HepG2 (cell line): Measurements from ENCODE around the gene CD248. TPM values are rescaled to one million over a fixed set of nuclear protein-coding genes. Genes with fewer than 3 reads are reported as not detected.

Experiments used
- ARNTL ChIP-seq: sonication (generic); formaldehyde crosslinking; IDR thresholded peaks from 2 replicates; pipeline ENCODE4 v1.4.0; 2020; ENCODE audit warnings: mild to moderate bottlenecking, missing genetic modification reagents
- ATF1 ChIP-seq: IDR thresholded peaks from 2 replicates; pipeline ENCODE4 v1.6.1; 2016; ENCODE audit warnings: mild to moderate bottlenecking, control low read depth
- NPAS2 ChIP-seq: sonication (generic); formaldehyde crosslinking; IDR thresholded peaks from 2 replicates; pipeline ENCODE4 v1.8.0; 2022; ENCODE audit warnings: mild to moderate bottlenecking, missing genetic modification reagents, borderline replicate concordance
- SKI ChIP-seq: fragments of 450-650 bp; IDR thresholded peaks from one replicate; pipeline ENCODE4 v1.6.1; 2018; ENCODE audit warnings: mild to moderate bottlenecking; ENCODE audit not compliant: partially characterized antibody
- XBP1 ChIP-seq: sonication (generic); formaldehyde crosslinking; IDR thresholded peaks from 2 replicates; pipeline ENCODE4 v1.5.0; 2020; ENCODE audit warnings: missing genetic modification reagents
- ZBTB10 ChIP-seq: sonication (generic); formaldehyde crosslinking; IDR thresholded peaks from 2 replicates; pipeline ENCODE4 v1.4.0; 2020; ENCODE audit warnings: missing genetic modification reagents, borderline replicate concordance
- ZBTB4 ChIP-seq: sonication (generic); formaldehyde crosslinking; IDR thresholded peaks from 2 replicates; pipeline ENCODE4 v1.4.0; 2020; ENCODE audit warnings: missing genetic modification reagents, mild to moderate bottlenecking, borderline replicate concordance
- ZFP36L2 ChIP-seq: sonication (generic); formaldehyde crosslinking; IDR thresholded peaks from 2 replicates; pipeline ENCODE4 v1.4.0; 2020; ENCODE audit warnings: missing genetic modification reagents
- ZNF331 ChIP-seq: sonication (generic); formaldehyde crosslinking; IDR thresholded peaks from 2 replicates; pipeline ENCODE4 v1.4.0; 2020; ENCODE audit warnings: missing genetic modification reagents
- ZNF761 ChIP-seq: sonication (generic); formaldehyde crosslinking; conservative IDR thresholded peaks from 2 replicates; pipeline ENCODE4 v1.4.0; 2020; ENCODE audit warnings: mild to moderate bottlenecking, missing genetic modification reagents
- ZNF773 ChIP-seq: sonication (generic); formaldehyde crosslinking; IDR thresholded peaks from 2 replicates; pipeline ENCODE4 v1.4.0; 2020; ENCODE audit warnings: missing genetic modification reagents, borderline replicate concordance
- ZSCAN20 ChIP-seq: sonication (generic); formaldehyde crosslinking; IDR thresholded peaks from 2 replicates; pipeline ENCODE4 v1.4.0; 2020; ENCODE audit warnings: missing genetic modification reagents, mild to moderate bottlenecking, borderline replicate concordance
- polyA plus RNA-seq, 8 experiments: library from polyadenylated mRNA; depleted of rRNA in 3 of 8; stranded (reverse) in 7 of 8; unstranded in 1 of 8; fragments of >200 nt; fragmentation: Illumina TruSeq in 4 of 8; extraction: Trizol in 4 of 8; gene quantifications; 2 replicates each; pipeline versions ENCODE4 v1.2.1 to v1.2.3, GENCODE V29; 2011 to 2016; ENCODE audit warnings: low read depth in 4 of 8, missing spikeins in 1 of 8, mixed read lengths in 1 of 8; ENCODE audit not compliant: insufficient read depth in 1 of 8
- total RNA-seq, 5 experiments: library from RNA; depleted of rRNA; stranded (reverse); fragments of >200 nt; fragmentation: Illumina TruSeq; extraction: Trizol; gene quantifications; 2 replicates each; pipeline ENCODE4 v1.2.3, GENCODE V29; 2016; ENCODE audit warnings: low read depth in 1 of 5
- TF ChIP-seq, protein P1 (sequence below): sonication (generic); formaldehyde crosslinking; IDR thresholded peaks from 2 replicates; pipeline ENCODE4 v1.4.0; 2020; ENCODE audit warnings: mild to moderate bottlenecking, missing genetic modification reagents
- TF ChIP-seq, protein P2 (sequence below): sonication (generic); formaldehyde crosslinking; IDR thresholded peaks from 2 replicates; pipeline ENCODE4 v1.5.0; 2020; ENCODE audit warnings: mild to moderate bottlenecking, missing genetic modification reagents
- TF ChIP-seq, protein P3 (sequence below): sonication (generic); formaldehyde crosslinking; IDR thresholded peaks from 2 replicates; pipeline ENCODE4 v1.8.0; 2022; ENCODE audit warnings: mild to moderate bottlenecking, missing genetic modification reagents, borderline replicate concordance

Gene CD248
- total and polyA plus RNA-seq, 2 of the 13 experiments (the other 11 are each of a cell fraction or from before 2014, with no cell fraction given): 0.25 to 0.35 TPM

GRCh38 chr11:66365711-66366619 is 49.1 kb upstream of the CD248 start (continued):
- TF ChIP-seq ZFP36L2 (CRISPR knock-in tag) (no peak), ZSCAN20 (CRISPR knock-in tag) (no peak), ZBTB10 (no peak), ZNF331 (CRISPR knock-in tag) (no peak), ZNF773 (CRISPR knock-in tag) (no peak), ZNF761 (CRISPR knock-in tag) (0 out of 2 replicates have a peak, but pooled peaks have one; percentile 50), ZBTB4 (CRISPR knock-in tag) (peak; percentile 17; the same call in 1 of the 2 replicates), ATF1 (0 out of 2 replicates have a peak, but pooled peaks have one; percentile 13), NPAS2 (CRISPR knock-in tag) (no peak), ARNTL (CRISPR knock-in tag) (no peak), SKI (no peak), XBP1 (CRISPR knock-in tag) (no peak)
- TF ChIP-seq, protein P1, sequence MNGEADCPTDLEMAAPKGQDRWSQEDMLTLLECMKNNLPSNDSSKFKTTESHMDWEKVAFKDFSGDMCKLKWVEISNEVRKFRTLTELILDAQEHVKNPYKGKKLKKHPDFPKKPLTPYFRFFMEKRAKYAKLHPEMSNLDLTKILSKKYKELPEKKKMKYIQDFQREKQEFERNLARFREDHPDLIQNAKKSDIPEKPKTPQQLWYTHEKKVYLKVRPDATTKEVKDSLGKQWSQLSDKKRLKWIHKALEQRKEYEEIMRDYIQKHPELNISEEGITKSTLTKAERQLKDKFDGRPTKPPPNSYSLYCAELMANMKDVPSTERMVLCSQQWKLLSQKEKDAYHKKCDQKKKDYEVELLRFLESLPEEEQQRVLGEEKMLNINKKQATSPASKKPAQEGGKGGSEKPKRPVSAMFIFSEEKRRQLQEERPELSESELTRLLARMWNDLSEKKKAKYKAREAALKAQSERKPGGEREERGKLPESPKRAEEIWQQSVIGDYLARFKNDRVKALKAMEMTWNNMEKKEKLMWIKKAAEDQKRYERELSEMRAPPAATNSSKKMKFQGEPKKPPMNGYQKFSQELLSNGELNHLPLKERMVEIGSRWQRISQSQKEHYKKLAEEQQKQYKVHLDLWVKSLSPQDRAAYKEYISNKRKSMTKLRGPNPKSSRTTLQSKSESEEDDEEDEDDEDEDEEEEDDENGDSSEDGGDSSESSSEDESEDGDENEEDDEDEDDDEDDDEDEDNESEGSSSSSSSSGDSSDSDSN: 0 out of 2 replicates have a peak, but pooled peaks have one; percentile 23
- TF ChIP-seq, protein P2, sequence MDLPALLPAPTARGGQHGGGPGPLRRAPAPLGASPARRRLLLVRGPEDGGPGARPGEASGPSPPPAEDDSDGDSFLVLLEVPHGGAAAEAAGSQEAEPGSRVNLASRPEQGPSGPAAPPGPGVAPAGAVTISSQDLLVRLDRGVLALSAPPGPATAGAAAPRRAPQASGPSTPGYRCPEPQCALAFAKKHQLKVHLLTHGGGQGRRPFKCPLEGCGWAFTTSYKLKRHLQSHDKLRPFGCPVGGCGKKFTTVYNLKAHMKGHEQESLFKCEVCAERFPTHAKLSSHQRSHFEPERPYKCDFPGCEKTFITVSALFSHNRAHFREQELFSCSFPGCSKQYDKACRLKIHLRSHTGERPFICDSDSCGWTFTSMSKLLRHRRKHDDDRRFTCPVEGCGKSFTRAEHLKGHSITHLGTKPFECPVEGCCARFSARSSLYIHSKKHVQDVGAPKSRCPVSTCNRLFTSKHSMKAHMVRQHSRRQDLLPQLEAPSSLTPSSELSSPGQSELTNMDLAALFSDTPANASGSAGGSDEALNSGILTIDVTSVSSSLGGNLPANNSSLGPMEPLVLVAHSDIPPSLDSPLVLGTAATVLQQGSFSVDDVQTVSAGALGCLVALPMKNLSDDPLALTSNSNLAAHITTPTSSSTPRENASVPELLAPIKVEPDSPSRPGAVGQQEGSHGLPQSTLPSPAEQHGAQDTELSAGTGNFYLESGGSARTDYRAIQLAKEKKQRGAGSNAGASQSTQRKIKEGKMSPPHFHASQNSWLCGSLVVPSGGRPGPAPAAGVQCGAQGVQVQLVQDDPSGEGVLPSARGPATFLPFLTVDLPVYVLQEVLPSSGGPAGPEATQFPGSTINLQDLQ (CRISPR knock-in tag): 0 out of 2 replicates have a peak, but pooled peaks have one; percentile 44
- TF ChIP-seq, protein P3, sequence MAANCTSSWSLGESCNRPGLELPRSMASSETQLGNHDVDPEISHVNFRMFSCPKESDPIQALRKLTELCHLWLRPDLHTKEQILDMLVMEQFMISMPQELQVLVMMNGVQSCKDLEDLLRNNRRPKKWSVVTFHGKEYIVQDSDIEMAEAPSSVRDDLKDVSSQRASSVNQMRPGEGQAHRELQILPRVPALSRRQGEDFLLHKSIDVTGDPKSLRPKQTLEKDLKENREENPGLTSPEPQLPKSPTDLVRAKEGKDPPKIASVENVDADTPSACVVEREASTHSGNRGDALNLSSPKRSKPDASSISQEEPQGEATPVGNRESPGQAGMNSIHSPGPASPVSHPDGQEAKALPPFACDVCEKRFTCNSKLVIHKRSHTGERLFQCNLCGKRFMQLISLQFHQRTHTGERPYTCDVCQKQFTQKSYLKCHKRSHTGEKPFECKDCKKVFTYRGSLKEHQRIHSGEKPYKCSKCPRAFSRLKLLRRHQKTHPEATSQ (CRISPR knock-in tag): no peak
